Left ventricle myocardium inferior (tissue), 1 donor: Measurements from ENCODE around the gene SDK1. TPM values are rescaled to one million over a fixed set of nuclear protein-coding genes. Genes with fewer than 3 reads are reported as not detected.

Source experiments
- DNase-seq: peaks from one replicate; pipeline ENCODE4 v3.0.0-alpha.2; 2020
- H3K27ac ChIP-seq: fragments of 200-600 bp; replicated peaks from 2 replicates; pipeline ENCODE4 v1.8.0; 2021
- H3K27me3 ChIP-seq: fragments of 200-600 bp; 2 replicates; pipeline ENCODE4 v1.8.0; 2021; ENCODE audit warnings: low read depth
- H3K36me3 ChIP-seq: fragments of 200-600 bp; 2 replicates; pipeline ENCODE4 v1.8.0; 2021
- H3K4me1 ChIP-seq: fragments of 200-600 bp; 2 replicates; pipeline ENCODE4 v1.8.0; 2021
- H3K4me3 ChIP-seq: fragments of 200-600 bp; 2 replicates; pipeline ENCODE4 v1.8.0; 2021; ENCODE audit warnings: mild to moderate bottlenecking, moderate library complexity
- H3K9me3 ChIP-seq: fragments of 200-600 bp; replicated peaks from 2 replicates; pipeline ENCODE4 v1.8.0; 2021
- intact Hi-C: fragments of 100-400 bp; cut with micrococcal nuclease; formaldehyde crosslinking; loops from one replicate; pipeline ENCODE4 v1.11.0; 2022
- total RNA-seq: library from RNA; stranded (reverse); fragmentation: NEBNext Ultra II Directional; extraction: Animal tissue kit (Norgen Biotek cat#: 25700); gene quantifications from one replicate; pipeline ENCODE4 v1.2.1, GENCODE V29; 2021
- TF ChIP-seq, protein P1 (sequence below): fragments of 200-600 bp; IDR thresholded peaks from 2 replicates; pipeline ENCODE4 v1.8.0; 2021; ENCODE audit warnings: antibody characterized with exemption, mild to moderate bottlenecking, borderline replicate concordance
- donor health status: DM: no; HTN: yes; CAD: no; lungs with severe emphysema.

SDK1 gene
- total RNA-seq, 1 donor from 2014 or later = 1.3 TPM

DNA sequence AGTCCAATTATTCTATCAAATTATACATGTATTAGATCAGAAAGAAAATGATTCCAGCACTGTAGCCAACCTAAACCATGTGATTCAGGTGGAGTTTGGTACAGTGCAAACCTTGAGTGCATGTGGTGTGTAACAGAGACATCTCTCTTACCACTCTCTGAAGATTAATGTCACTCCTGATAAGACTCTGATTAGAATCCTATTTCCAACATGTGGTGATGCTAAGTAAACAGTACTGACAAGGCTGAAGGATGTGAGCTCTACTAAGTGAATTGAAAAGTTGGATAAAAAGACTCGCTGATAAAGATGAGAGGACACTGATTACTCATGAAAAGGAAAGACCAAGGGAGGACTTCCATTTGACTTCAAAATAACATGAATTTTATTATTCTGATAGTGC lies 232.0 kb downstream of the SDK1 start:
- DNase-seq = no peak
- Histone ChIP-seq H3K4me3 (no peak overlapping the region), H3K9me3 (no peaks in the 10 kb centered on the region), H3K27ac (no peak overlapping the region), H3K4me1 (no peaks in the 10 kb centered on the region), H3K27me3 (no peaks in the 10 kb centered on the region), H3K36me3 (no peaks in the 10 kb centered on the region)
- TF ChIP-seq, protein P1, sequence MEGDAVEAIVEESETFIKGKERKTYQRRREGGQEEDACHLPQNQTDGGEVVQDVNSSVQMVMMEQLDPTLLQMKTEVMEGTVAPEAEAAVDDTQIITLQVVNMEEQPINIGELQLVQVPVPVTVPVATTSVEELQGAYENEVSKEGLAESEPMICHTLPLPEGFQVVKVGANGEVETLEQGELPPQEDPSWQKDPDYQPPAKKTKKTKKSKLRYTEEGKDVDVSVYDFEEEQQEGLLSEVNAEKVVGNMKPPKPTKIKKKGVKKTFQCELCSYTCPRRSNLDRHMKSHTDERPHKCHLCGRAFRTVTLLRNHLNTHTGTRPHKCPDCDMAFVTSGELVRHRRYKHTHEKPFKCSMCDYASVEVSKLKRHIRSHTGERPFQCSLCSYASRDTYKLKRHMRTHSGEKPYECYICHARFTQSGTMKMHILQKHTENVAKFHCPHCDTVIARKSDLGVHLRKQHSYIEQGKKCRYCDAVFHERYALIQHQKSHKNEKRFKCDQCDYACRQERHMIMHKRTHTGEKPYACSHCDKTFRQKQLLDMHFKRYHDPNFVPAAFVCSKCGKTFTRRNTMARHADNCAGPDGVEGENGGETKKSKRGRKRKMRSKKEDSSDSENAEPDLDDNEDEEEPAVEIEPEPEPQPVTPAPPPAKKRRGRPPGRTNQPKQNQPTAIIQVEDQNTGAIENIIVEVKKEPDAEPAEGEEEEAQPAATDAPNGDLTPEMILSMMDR = no peak
- intact Hi-C loops = no loop called here

DNA sequence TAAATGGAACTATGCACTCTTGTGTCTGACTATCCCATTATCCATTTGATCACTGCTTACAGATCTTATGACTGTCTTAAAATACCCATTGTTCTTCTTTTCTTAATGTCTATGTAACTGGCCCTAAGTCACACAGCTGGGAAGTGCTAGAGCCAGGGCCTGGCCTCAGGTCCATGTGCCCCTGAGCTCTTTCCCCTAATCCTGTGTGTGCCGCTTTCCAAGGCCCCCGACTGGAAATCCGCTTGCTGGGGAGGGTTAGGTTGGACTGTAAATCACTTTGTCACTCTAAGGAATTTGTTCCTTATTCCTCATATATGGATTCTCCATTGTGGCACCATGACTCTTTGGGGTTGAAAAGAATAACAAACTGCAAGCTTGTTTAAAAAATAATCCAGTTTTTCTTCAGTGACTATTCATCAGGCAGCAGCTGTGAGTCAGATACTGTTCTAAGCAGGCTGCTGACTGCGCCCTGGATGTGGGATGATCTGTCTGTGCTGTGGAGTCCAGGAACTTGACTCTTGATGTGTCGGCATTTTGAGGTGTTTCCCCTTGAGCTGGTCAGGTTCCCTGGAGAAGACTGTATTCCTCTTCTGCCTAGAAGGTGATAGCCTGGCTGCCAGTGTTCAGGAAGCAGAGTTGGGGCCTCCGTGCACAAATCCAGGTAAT lies 236.3 kb downstream of the SDK1 start:
- H3K27ac ChIP-seq = no peak overlapping the region

DNA sequence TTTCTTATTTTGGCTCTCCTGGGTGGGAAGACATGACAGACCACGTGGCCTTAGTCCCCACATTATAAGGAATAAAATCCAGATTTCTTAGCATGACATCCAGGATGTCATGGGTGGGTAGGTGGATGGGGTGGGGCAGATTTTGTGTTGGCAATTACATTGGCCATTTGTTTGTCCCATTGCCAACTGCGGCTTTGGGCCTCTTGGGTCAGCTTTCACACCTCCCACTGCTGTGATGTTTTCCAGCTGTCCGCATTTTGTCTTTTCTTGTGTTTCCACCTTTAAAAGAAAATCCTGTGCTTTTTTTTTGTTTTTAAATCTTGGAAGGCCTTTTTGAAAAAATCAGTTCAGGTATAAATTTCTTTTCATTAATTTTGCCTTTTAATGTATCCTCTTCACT lies 237.0 kb downstream of the SDK1 start:
- H3K9me3 ChIP-seq = no peaks in the 10 kb centered on the region
- no peaks in the 10 kb centered on the region for H3K36me3 ChIP-seq
- intact Hi-C loops = no loop called here
- TF ChIP-seq, protein P1 = no peak
- no peak for DNase-seq
- H3K4me1 ChIP-seq = no peaks in the 10 kb centered on the region
- no peaks in the 10 kb centered on the region for H3K27me3 ChIP-seq
- no peak overlapping the region for H3K4me3 ChIP-seq
- no peak overlapping the region for H3K27ac ChIP-seq

More for the DNA sequence above, 236.3 kb downstream of the SDK1 start:
- TF ChIP-seq, protein P1 = no peak
- DNase-seq = no peak
- no peaks in the 10 kb centered on the region for H3K27me3 ChIP-seq
- H3K9me3 ChIP-seq = no peaks in the 10 kb centered on the region
- no peaks in the 10 kb centered on the region for H3K36me3 ChIP-seq
- H3K4me1 ChIP-seq = no peaks in the 10 kb centered on the region
- intact Hi-C loops = no loop called here
- H3K4me3 ChIP-seq = no peak overlapping the region

DNA sequence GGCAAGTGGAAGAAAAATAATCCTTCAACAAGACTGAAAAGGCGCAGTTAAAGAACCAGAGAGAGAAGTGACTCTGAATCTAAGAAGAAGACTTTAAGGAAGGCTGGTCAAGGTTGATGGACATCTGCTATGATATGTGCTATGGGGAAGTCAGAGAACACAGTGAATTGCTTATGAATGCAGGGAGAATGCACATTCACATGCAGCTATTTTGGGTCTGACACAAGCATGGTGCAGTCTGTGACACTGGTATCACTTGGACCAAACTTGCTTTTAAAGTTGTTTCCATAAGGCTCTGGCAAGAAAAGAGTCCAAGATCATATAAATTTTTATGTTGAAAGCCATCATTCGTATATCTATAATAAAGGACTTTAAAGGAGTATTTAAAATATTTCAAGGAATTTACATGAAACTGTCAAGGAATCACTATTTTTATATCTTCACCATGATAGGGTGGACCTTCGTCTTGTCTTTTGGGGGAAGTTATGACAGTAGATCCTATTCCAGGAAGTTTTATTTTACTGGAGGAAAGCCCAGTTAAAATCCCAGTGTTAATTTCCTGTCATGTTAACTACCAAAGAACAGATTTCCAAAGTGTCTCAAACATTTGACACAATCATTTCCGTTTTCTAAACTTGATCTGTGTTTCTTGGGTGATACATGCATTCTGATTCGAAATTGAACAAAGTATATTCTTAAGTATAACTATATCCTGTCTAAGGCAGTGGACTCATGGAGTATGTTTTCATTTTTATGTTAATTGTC lies 239.6 kb downstream of the SDK1 start:
- Histone ChIP-seq H3K9me3 (no peaks in the 10 kb centered on the region), H3K4me3 (no peak overlapping the region), H3K36me3 (no peaks in the 10 kb centered on the region), H3K27ac (no peak overlapping the region), H3K27me3 (no peaks in the 10 kb centered on the region), H3K4me1 (no peaks in the 10 kb centered on the region)
- DNase-seq = no peak
- intact Hi-C loops = no loop called here
- TF ChIP-seq, protein P1 = no peak

DNA sequence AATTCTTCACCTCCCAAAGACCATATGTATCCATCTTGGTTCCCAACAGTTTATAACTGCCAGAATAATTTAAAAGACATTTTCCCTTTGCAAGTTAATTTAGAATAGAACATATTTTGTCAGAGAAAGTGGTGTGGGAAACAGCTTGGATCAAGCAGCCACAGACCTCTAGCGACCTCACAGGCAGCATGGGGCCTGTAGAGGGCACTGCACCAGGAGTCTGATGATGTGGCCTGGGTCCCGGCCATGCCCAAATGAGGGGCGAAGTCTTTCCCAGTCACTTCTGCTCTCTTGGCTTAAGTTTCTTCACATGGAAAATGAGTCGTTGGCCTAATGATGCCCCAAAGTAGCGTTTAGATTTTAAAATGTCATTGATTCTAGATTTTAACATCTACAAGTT lies 243.2 kb downstream of the SDK1 start:
- Histone ChIP-seq H3K4me1 (no peaks in the 10 kb centered on the region), H3K27ac (no peak overlapping the region), H3K9me3 (no peaks in the 10 kb centered on the region), H3K36me3 (no peaks in the 10 kb centered on the region), H3K4me3 (no peak overlapping the region), H3K27me3 (no peaks in the 10 kb centered on the region)
- no peak for DNase-seq
- intact Hi-C loops = no loop called here
- TF ChIP-seq, protein P1 = no peak
